GM19043 (cell line): ENCODE measurements around the gene DGKQ.

Experiments used
- ATAC-seq: cut with Tn5 transposase; IDR thresholded peaks from one replicate; pipeline ENCODE4 v1.9.1; 2021; ENCODE audit warnings: low read depth; ENCODE audit not compliant: unreplicated experiment

The DGKQ gene

GRCh38 chr4:964346-965025, 8.9 kb downstream of the DGKQ start:
- ATAC-seq = no peak

DNA sequence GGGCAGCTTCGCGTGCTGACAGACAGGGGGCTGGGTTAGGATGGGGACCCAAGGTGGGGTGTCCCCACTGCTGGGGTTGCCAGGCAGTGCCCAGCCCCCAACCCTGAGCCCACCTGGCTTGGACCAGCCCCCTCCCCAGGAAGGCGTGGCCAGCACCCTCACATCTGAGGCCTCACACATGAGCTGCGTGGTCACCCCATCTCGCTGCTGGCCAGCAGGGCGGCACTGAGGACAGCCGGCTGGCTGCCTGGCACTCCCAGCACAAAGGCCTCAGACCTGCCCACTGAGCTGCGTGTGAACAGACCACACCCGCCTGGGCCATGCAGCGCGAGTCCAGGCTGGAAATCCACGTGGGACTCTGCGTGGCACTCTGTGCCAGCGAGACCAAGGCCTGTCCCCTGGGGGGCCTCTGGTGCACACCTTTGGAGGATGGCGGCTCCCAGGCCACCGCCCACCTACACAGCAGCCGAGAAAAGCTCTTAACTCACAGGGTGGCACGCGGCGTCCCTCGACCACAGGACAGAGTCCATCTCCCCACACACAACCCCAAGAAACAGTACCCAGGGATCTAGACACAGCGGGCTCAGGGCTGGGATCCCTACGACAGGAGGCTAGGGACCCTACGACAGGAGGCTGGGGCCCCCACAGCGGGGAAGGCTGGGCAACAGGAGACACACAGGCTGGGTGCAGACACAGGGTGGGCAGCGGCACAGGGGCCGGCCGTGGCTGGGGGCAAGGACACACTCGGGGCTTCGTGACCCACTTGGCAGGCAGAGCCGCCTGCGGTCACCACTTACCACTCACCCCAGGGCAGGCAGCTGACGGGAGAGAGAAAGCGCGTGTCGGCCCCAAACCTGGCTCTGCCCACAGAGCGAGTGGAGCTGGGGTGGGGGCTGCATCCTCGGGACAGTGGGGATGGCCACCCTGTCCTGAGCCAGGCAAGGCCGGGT, 9.8 kb downstream of the DGKQ start:
- ATAC-seq = no peak

- no peak for ATAC-seq
Measured at GRCh38 chr4:962231-963208, 10.8 kb downstream of the DGKQ start.

DNA sequence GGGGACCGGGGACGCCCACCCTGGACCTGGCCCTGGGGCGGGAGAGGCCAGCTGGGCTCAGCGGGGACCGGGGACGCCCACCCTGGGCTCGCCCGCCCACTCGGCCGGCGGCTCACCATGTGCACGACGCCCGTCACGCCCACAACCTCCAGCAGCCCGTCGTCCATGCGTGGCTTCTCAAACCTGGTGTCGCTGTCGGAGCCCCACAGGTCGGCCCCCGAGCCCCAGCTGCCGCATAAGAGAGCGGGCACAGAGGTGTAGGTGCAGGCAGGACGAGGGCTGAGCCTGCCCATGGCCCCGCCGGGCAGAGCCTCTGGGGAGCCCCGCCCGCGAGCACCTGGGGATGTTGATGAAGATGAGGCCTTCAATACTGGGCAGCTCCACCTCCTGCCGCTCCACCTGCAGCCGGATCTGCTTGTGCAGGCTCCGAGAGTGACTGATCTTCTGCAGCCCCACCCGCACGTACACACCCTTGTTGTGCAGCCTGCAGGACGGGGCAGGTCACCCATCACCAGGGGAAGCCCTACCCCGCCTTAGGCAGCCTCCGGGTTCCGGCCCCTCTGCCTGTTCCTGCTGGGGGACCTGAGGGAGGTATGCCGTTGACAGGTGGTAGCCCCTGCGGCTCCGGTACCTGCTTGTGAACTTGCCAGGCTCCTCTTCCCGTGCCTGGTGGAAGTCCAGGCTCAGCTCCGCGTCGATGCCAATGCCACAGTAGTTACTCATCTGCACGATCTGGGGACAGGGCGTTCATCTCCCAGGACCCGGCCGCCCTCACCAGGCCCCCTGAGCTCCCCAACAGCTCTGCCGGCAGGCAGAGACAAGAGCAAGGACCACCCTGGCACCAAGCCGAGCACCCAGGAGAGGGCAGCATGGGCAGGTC, 11.8 kb downstream of the DGKQ start:
- ATAC-seq = no peak

- no peak for ATAC-seq
Measured at GRCh38 chr4:960636-961350, 12.6 kb downstream of the DGKQ start.

DNA sequence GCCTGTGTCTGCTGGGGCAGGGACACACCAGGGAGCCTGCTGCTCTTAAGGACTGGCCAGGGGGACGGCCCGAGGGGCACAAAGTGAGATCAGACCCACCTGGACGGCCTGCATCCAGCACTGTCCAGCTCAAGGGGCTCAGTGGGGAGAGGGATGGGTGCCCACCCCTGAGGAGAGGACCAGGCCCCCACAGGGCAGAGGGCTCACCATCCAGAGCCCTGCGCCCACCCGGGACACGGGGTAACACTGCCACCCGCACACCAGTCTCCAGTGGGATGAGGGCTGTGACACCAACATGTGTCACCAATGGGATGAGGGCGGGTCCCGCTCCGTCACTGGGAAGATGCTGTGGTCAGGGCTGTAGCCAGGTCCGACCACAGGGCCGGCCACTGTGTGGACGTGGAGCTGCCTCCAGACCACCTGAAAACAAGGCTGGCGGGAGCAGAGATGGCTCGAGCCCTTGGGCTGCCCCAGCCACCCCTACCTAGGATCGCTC, 13.2 kb downstream of the DGKQ start:
- no peak for ATAC-seq

DNA sequence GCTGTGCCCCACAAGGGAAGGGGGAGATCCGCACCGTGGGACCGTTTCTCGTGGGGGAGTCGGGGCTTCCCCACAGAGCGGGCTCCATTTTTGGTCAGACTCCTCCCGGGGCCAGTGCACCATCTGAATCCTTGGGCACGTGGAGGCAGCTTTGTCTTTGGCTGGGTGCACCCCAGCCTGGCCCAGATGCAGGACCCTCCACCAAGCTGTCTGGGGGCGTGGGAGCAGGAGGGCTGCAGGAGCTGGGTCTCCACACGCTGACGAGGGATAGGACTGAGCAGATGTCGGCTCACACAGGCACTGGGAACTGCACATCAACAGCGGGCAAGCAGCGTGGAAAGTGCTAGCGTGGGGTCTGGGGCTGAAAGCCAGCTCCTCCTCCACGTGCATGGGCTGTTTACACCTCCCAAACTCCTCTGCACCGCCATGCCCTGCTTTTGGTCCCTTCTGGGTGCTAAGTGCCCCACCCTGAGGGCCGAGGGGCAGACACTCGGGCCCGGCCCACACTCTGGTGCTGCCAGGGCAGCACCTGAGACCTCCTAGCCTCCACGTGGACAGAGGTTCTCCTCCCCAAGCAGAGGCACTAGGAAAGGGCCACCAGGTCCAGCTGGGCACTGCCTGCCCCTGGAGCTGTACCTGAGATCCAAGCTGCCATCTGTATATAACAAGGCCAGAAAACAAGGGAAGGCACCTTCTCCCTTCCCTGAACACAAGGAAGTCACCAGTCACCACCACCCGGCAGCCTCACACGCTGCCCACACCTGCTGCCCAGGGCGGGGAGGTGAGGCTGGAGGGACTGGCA, 13.8 kb downstream of the DGKQ start:
- ATAC-seq = no peak

GRCh38 chr4:958696-959337, 14.6 kb downstream of the DGKQ start:
- ATAC-seq = no peak

GRCh38 chr4:958314-958665, 15.1 kb downstream of the DGKQ start:
- no peak for ATAC-seq

GRCh38 chr4:957581-958313, 15.6 kb downstream of the DGKQ start:
- no peak for ATAC-seq

DNA sequence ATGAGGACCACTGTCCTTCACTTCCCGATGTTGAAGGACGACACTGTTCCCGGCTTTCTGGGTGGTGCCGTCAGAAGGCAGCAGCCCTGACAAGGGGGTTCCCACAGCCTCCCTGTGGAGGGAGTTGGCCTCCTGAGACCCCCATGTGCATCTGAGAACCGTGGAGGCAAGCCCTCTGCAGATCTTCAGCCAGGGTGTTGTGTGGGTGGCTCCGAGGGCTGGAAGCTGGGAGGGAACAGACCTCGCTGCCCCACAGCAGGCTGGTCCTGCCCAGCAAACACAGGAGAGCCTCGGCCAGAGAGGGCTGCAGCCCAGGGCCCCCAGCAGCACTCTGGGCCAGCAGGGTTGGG, 16.2 kb downstream of the DGKQ start:
- ATAC-seq = no peak

DNA sequence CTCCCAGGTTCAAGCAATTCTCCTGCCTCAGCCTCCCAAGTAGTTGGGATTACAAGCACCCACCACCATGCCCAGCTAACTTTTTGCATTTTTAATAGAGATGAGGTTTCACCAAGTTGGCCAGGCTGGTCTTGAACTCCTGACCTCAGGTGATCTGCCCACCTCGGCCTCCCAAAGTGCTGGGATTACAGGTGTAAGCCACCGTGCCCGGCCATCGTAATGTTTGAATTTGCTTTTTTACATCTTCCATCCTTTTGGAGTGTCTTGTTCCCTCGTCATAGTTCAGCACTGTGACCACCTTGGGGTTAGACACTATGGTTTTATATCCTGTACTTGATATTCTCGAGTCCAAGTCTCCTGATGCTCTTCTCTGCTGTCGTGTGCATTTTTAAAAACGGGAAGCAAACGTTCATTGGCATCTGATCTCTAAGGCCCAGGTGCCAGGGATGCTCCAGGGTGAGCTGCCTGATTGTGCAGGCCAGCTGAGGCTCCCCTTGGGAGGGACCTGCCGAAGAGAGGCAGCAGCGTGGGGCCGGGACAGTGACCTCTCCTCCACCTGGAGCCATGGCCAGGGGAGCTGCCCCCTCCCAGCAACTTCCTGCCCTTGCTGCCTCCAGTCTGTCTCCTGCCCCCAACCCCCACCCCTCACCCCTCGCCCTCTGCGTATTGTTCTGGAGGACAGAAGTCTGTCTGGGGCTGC, 16.7 kb downstream of the DGKQ start:
- no peak for ATAC-seq

DNA sequence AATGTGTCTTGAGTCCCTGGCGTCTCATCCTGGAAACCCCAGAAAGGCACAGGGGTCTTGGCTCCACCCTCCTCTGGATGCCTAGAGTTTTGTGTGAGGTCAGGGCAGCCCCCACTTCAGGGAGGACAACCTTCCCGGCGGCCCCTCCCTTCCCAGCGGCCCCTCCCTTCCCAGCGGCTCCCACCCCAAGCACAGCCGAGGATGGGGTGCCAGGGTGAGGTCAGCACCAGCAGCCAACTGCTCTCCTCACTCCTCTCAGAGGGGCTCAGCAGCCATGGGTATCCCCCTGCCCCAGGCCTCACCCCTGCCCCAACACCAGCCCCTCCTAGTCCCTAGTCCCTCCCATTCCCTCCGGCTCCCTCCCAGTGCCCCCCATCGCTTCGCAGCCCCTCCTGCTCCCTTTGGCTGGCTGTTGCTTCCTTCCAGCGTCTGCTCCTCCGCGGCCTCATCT, 17.4 kb downstream of the DGKQ start:
- ATAC-seq = no peak

DNA sequence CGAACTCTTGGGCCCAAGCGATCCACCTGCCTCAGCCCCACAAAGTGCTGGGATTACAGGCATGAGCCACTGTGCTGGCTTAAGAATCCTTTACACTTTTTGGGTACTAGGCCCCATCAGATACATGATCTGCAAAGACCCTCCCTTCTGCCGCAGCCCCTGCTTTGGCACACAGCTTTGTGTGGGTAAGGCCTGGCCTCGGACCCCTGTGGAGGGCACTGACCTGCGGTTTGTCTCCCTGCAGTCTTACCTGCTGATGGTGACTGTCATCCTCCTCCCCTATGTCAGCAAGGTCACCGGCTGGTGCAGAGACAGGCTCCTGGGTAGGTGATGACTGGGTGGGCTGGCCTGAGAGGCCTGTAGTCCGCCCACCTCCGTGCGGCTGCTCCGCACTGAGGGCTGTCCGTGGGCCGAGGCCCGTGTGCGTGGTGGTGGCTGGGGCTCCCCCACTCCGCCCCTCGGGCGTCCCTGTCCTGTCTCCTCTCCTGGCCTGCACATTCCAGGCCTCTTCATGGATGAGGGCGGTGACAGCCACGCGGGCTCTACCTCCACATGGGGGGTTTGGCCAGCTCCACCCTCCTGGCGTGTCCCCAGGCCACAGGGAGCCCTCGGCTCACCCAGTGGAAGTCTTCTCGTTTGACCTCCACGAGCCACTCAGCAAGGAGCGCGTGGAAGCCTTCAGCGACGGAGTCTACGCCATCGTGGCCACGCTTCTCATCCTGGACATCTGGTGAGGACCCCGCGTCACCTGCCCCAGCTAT, 18.0 kb downstream of the DGKQ start:
- ATAC-seq = no peak

GRCh38 chr4:954211-955020, 19.0 kb downstream of the DGKQ start:
- no peak for ATAC-seq
